Measurements from ENCODE around the gene NFIC.
"Not testable (repeated sequence)": the region's sequence is repeated elsewhere in the genome, so short reads cannot be mapped to it uniquely, and the experiment has no call there.

The NFIC gene

GRCh38 chr19:3452171-3452941 lies 86.0 kb downstream of the NFIC start:
- DNase-seq (ENCODE audit: low spot score), result no peak

- not testable (repeated sequence) for DNase-seq (ENCODE audit: low spot score)
Measured at GRCh38 chr19:3452942-3453214, 86.5 kb downstream of the NFIC start.

GRCh38 chr19:3453840-3454239 lies 87.5 kb downstream of the NFIC start:
- DNase-seq (ENCODE audit: low spot score), result no peak

GRCh38 chr19:3454656-3455392 lies 88.4 kb downstream of the NFIC start:
- DNase-seq (ENCODE audit: low spot score), result no peak

GRCh38 chr19:3455393-3455955 lies 89.1 kb downstream of the NFIC start:
- no peak for DNase-seq (ENCODE audit: low spot score)

- no peak for DNase-seq (ENCODE audit: low spot score)
Measured at GRCh38 chr19:3455960-3456601, 89.7 kb downstream of the NFIC start.

- DNase-seq (ENCODE audit: low spot score), result no peak
Measured at GRCh38 chr19:3456925-3457527, 90.6 kb downstream of the NFIC start.

- no peak for DNase-seq (ENCODE audit: low spot score)
Measured at GRCh38 chr19:3457528-3458228, 91.3 kb downstream of the NFIC start.

- DNase-seq (ENCODE audit: low spot score), result no peak
Measured at GRCh38 chr19:3458229-3459088, 92.1 kb downstream of the NFIC start.

- no peak for DNase-seq (ENCODE audit: low spot score)
Measured at GRCh38 chr19:3459089-3459881, 92.9 kb downstream of the NFIC start.

GRCh38 chr19:3459965-3460582 lies 93.7 kb downstream of the NFIC start:
- DNase-seq (ENCODE audit: low spot score), result no peak

GRCh38 chr19:3462991-3463713 lies 96.8 kb downstream of the NFIC start:
- DNase-seq (ENCODE audit: low spot score), result no peak

- DNase-seq (ENCODE audit: low spot score), result no peak
Measured at GRCh38 chr19:3463714-3464586, 97.6 kb downstream of the NFIC start.

GRCh38 chr19:3464587-3465235 lies 98.3 kb downstream of the NFIC start:
- DNase-seq (ENCODE audit: low spot score), result no peak

- no peak for DNase-seq (ENCODE audit: low spot score)
Measured at GRCh38 chr19:3465552-3465951, 99.2 kb downstream of the NFIC start.

- DNase-seq (ENCODE audit: low spot score), result no peak
Measured at GRCh38 chr19:3466635-3467034, 100.3 kb downstream of the NFIC start.

- DNase-seq (ENCODE audit: low spot score), result no peak
Measured at GRCh38 chr19:3467437-3468198, 101.2 kb downstream of the NFIC start.
